ENCODE data around the gene MAPK9. TPM values are rescaled to one million over a fixed set of nuclear protein-coding genes. Genes with fewer than 3 reads are reported as not detected.

Gene MAPK9
- 31.3 TPM for polyA plus RNA-seq (2013, experiment 1 of 4)
- 29.1 TPM for polyA plus RNA-seq (2013, experiment 2 of 4)
- polyA plus RNA-seq (2013, experiment 3 of 4) = 22.2 TPM
- polyA plus RNA-seq (2013, experiment 4 of 4) = 23.1 TPM

GRCh38 chr5:180291943-180292831 lies at the start of gene MAPK9:
TSS of gene MAPK9 (minus strand) at chr5:180292083. CDS start at chr5:180280561, 11,522 bp downstream.
- WGBS, 2 experiments = 0 to 1% methylated on average over 122 of the region's 122 CpGs
- no peak within 1 kb of the TSS for H3K27ac ChIP-seq (ENCODE audit: insufficient read depth, low read depth, low read length, poor library complexity, severe bottlenecking)
- H3K9me3 ChIP-seq (ENCODE audit: control insufficient read depth, low read length) = no peaks in the 10 kb centered on the region
- peak within 1 kb of the TSS; percentile 74 for H3K4me3 ChIP-seq (ENCODE audit: insufficient read depth, low read depth, low read length)
- peaks cover 7% of the 10 kb centered on the region for H3K4me1 ChIP-seq (ENCODE audit: control insufficient read depth, insufficient read depth, low read length)
- no peaks in the 10 kb centered on the region for H3K36me3 ChIP-seq (ENCODE audit: control insufficient read depth, insufficient read depth, low read length)
- no peaks in the 10 kb centered on the region for H3K27me3 ChIP-seq (ENCODE audit: control insufficient read depth, insufficient read depth, low read length, poor library complexity, severe bottlenecking)

- no peaks in the 10 kb centered on the region for H3K9me3 ChIP-seq (ENCODE audit: control insufficient read depth, low read length)
- peaks cover 17% of the 10 kb centered on the region for H3K4me1 ChIP-seq (ENCODE audit: control insufficient read depth, insufficient read depth, low read length)
- whole genome bisulfite sequencing, 2 experiments = 96 to 97% methylated on average over 8 of the region's 8 CpGs
- H3K4me3 ChIP-seq (ENCODE audit: insufficient read depth, low read depth, low read length) = no peak overlapping the region
- H3K27me3 ChIP-seq (ENCODE audit: control insufficient read depth, insufficient read depth, low read length, poor library complexity, severe bottlenecking) = no peaks in the 10 kb centered on the region
- no peak overlapping the region for H3K27ac ChIP-seq (ENCODE audit: insufficient read depth, low read depth, low read length, poor library complexity, severe bottlenecking)
- H3K36me3 ChIP-seq (ENCODE audit: control insufficient read depth, insufficient read depth, low read length) = peaks cover 7% of the 10 kb centered on the region
Measured at GRCh38 chr5:180341595-180341994, 49.7 kb upstream of the MAPK9 start.

- H3K4me1 ChIP-seq (ENCODE audit: control insufficient read depth, insufficient read depth, low read length) = peaks cover 17% of the 10 kb centered on the region
- H3K9me3 ChIP-seq (ENCODE audit: control insufficient read depth, low read length) = no peaks in the 10 kb centered on the region
- 91 to 92% methylated on average over 9 of the region's 9 CpGs for WGBS, 2 experiments
- H3K36me3 ChIP-seq (ENCODE audit: control insufficient read depth, insufficient read depth, low read length) = peaks cover 9% of the 10 kb centered on the region
- H3K27ac ChIP-seq (ENCODE audit: insufficient read depth, low read depth, low read length, poor library complexity, severe bottlenecking) = no peak overlapping the region
- H3K27me3 ChIP-seq (ENCODE audit: control insufficient read depth, insufficient read depth, low read length, poor library complexity, severe bottlenecking) = no peaks in the 10 kb centered on the region
- H3K4me3 ChIP-seq (ENCODE audit: insufficient read depth, low read depth, low read length) = no peak overlapping the region
Measured at GRCh38 chr5:180340856-180341255, 49.0 kb upstream of the MAPK9 start.

GRCh38 chr5:180339583-180340183 lies 47.8 kb upstream of the MAPK9 start:
- Histone ChIP-seq H3K27me3 (ENCODE audit: control insufficient read depth, insufficient read depth, low read length, poor library complexity, severe bottlenecking) (no peaks in the 10 kb centered on the region), H3K36me3 (ENCODE audit: control insufficient read depth, insufficient read depth, low read length) (peaks cover 17% of the 10 kb centered on the region), H3K9me3 (ENCODE audit: control insufficient read depth, low read length) (no peaks in the 10 kb centered on the region), H3K4me1 (ENCODE audit: control insufficient read depth, insufficient read depth, low read length) (peaks cover 17% of the 10 kb centered on the region), H3K4me3 (ENCODE audit: insufficient read depth, low read depth, low read length) (no peak overlapping the region), H3K27ac (ENCODE audit: insufficient read depth, low read depth, low read length, poor library complexity, severe bottlenecking) (no peak overlapping the region)
- WGBS, 2 experiments = 93 to 95% methylated on average over 7 of the region's 7 CpGs

GRCh38 chr5:180338001-180338707 lies 46.3 kb upstream of the MAPK9 start:
- Histone ChIP-seq H3K4me3 (ENCODE audit: insufficient read depth, low read depth, low read length) (no peak overlapping the region), H3K36me3 (ENCODE audit: control insufficient read depth, insufficient read depth, low read length) (peaks cover 28% of the 10 kb centered on the region), H3K9me3 (ENCODE audit: control insufficient read depth, low read length) (no peaks in the 10 kb centered on the region), H3K4me1 (ENCODE audit: control insufficient read depth, insufficient read depth, low read length) (peaks cover 3% of the 10 kb centered on the region), H3K27me3 (ENCODE audit: control insufficient read depth, insufficient read depth, low read length, poor library complexity, severe bottlenecking) (no peaks in the 10 kb centered on the region), H3K27ac (ENCODE audit: insufficient read depth, low read depth, low read length, poor library complexity, severe bottlenecking) (no peak overlapping the region)
- WGBS, 2 experiments = 95 to 96% methylated on average over 21 to 22 of the region's 22 CpGs

- 94 to 95% methylated on average over 34 of the region's 34 CpGs for WGBS, 2 experiments
- Histone ChIP-seq H3K4me3 (ENCODE audit: insufficient read depth, low read depth, low read length) (no peak overlapping the region), H3K27ac (ENCODE audit: insufficient read depth, low read depth, low read length, poor library complexity, severe bottlenecking) (no peak overlapping the region), H3K4me1 (ENCODE audit: control insufficient read depth, insufficient read depth, low read length) (no peaks in the 10 kb centered on the region), H3K9me3 (ENCODE audit: control insufficient read depth, low read length) (no peaks in the 10 kb centered on the region), H3K27me3 (ENCODE audit: control insufficient read depth, insufficient read depth, low read length, poor library complexity, severe bottlenecking) (no peaks in the 10 kb centered on the region), H3K36me3 (ENCODE audit: control insufficient read depth, insufficient read depth, low read length) (peaks cover 28% of the 10 kb centered on the region)
Measured at GRCh38 chr5:180336234-180337020, 44.5 kb upstream of the MAPK9 start.

- Histone ChIP-seq H3K9me3 (ENCODE audit: control insufficient read depth, low read length) (no peaks in the 10 kb centered on the region), H3K36me3 (ENCODE audit: control insufficient read depth, insufficient read depth, low read length) (peaks cover 28% of the 10 kb centered on the region), H3K4me1 (ENCODE audit: control insufficient read depth, insufficient read depth, low read length) (no peaks in the 10 kb centered on the region), H3K27ac (ENCODE audit: insufficient read depth, low read depth, low read length, poor library complexity, severe bottlenecking) (no peak overlapping the region), H3K4me3 (ENCODE audit: insufficient read depth, low read depth, low read length) (no peak overlapping the region), H3K27me3 (ENCODE audit: control insufficient read depth, insufficient read depth, low read length, poor library complexity, severe bottlenecking) (no peaks in the 10 kb centered on the region)
- WGBS, 2 experiments = 95 to 98% methylated on average over 19 of the region's 19 CpGs
Measured at GRCh38 chr5:180335614-180336233, 43.8 kb upstream of the MAPK9 start.

- 93 to 97% methylated on average over 15 of the region's 15 CpGs for WGBS, 2 experiments
- H3K4me1 ChIP-seq (ENCODE audit: control insufficient read depth, insufficient read depth, low read length) = no peaks in the 10 kb centered on the region
- H3K27ac ChIP-seq (ENCODE audit: insufficient read depth, low read depth, low read length, poor library complexity, severe bottlenecking) = no peak overlapping the region
Measured at GRCh38 chr5:180334751-180335613, 43.1 kb upstream of the MAPK9 start.

GRCh38 chr5:180334176-180334575 lies 42.3 kb upstream of the MAPK9 start:
- H3K27ac ChIP-seq (ENCODE audit: insufficient read depth, low read depth, low read length, poor library complexity, severe bottlenecking) = no peak overlapping the region
- no peaks in the 10 kb centered on the region for H3K27me3 ChIP-seq (ENCODE audit: control insufficient read depth, insufficient read depth, low read length, poor library complexity, severe bottlenecking)
- no peaks in the 10 kb centered on the region for H3K4me1 ChIP-seq (ENCODE audit: control insufficient read depth, insufficient read depth, low read length)
- H3K9me3 ChIP-seq (ENCODE audit: control insufficient read depth, low read length) = no peaks in the 10 kb centered on the region
- 93 to 95% methylated on average over 6 of the region's 6 CpGs for WGBS, 2 experiments
- H3K36me3 ChIP-seq (ENCODE audit: control insufficient read depth, insufficient read depth, low read length) = peaks cover 28% of the 10 kb centered on the region
- no peak overlapping the region for H3K4me3 ChIP-seq (ENCODE audit: insufficient read depth, low read depth, low read length)

More at GRCh38 chr5:180334751-180335613, 43.1 kb upstream of the MAPK9 start:
- H3K9me3 ChIP-seq (ENCODE audit: control insufficient read depth, low read length) = no peaks in the 10 kb centered on the region
- no peaks in the 10 kb centered on the region for H3K27me3 ChIP-seq (ENCODE audit: control insufficient read depth, insufficient read depth, low read length, poor library complexity, severe bottlenecking)
- H3K4me3 ChIP-seq (ENCODE audit: insufficient read depth, low read depth, low read length) = no peak overlapping the region
- peaks cover 28% of the 10 kb centered on the region for H3K36me3 ChIP-seq (ENCODE audit: control insufficient read depth, insufficient read depth, low read length)
